ENCODE measurements around the gene FLT3LG. TPM values are rescaled to one million over a fixed set of nuclear protein-coding genes. Genes with fewer than 3 reads are reported as not detected.

FLT3LG gene
- total RNA-seq, 4 donors from 2014 or later: 1.00 to 4.0 (median 3.2) TPM; not detected in 1

GRCh38 chr19:49434907-49435583 is 39.0 kb upstream of the FLT3LG start:
- no peaks in the 10 kb centered on the region for H3K36me3 ChIP-seq
- peaks cover 100% of the 10 kb centered on the region for H3K27me3 ChIP-seq
- peaks cover 0 to 4% (median 0%) of the 10 kb centered on the region in 4 donors for H3K4me1 ChIP-seq
- DNase-seq: no peak
- TF ChIP-seq POLR2AphosphoS5 (IDR thresholded peaks at IDR 0.05) (no peak), EP300 (IDR thresholded peaks at IDR 0.05; ENCODE audit: low read depth) (no peak), POLR2A (IDR thresholded peaks at IDR 0.05) (no peak), CTCF (IDR thresholded peaks at IDR 0.05) (no peak)
- no peak overlapping the region for H3K4me3 ChIP-seq
- in situ Hi-C loops (cut with MboI; ENCODE audit: low pct_ligation_motif_present in 1 of 4, low pct_unique_long_range_greater_than_20kb in 1 of 4, low sequenced_read_pairs in 3 of 4): loop anchor here in 1 of 4 donors (5.0 kb wide), 1 partner anchor 43 kb away; no protein-coding TSS in a partner anchor
- 79 to 89% methylated on average over 13 to 18 of the region's 18 CpGs for WGBS, 2 donors (ENCODE audit: low coverage in 1 of 2)
- H3K9me3 ChIP-seq: no peaks in the 10 kb centered on the region
- no peak overlapping the region for H3K27ac ChIP-seq
- intact Hi-C loops (cut with DNase I; ENCODE audit: low total_unique reads): no loop called here

- no peak for DNase-seq
- Histone ChIP-seq H3K27me3 (peaks cover 100% of the 10 kb centered on the region), H3K9me3 (no peaks in the 10 kb centered on the region), H3K36me3 (no peaks in the 10 kb centered on the region), H3K4me3 (no peak overlapping the region), H3K27ac (no peak overlapping the region), H3K4me1 (peaks cover 0 to 4% (median 0%) of the 10 kb centered on the region in 4 donors)
- 73% methylated on average over 10 of the region's 10 CpGs; no CpG with 5 or more reads in 1 of the 2 donors for WGBS, 2 donors (ENCODE audit: low coverage in 1 of 2)
- no peak for TF ChIP-seq POLR2AphosphoS5 (IDR thresholded peaks at IDR 0.05)
- TF ChIP-seq CTCF (IDR thresholded peaks at IDR 0.05): no peak
- TF ChIP-seq EP300 (IDR thresholded peaks at IDR 0.05; ENCODE audit: low read depth): no peak
- no peak for TF ChIP-seq POLR2A (IDR thresholded peaks at IDR 0.05)
- intact Hi-C loops (cut with DNase I; ENCODE audit: low total_unique reads) (no loop called here), in situ Hi-C loops (cut with MboI; ENCODE audit: low pct_ligation_motif_present in 1 of 4, low pct_unique_long_range_greater_than_20kb in 1 of 4, low sequenced_read_pairs in 3 of 4) (loop anchor here in 1 of 4 donors (5.0 kb wide), 1 partner anchor 43 kb away; no protein-coding TSS in a partner anchor)
Observed at GRCh38 chr19:49435670-49436069, 38.3 kb upstream of the FLT3LG start.

- in situ Hi-C loops (cut with MboI; ENCODE audit: low pct_ligation_motif_present in 1 of 4, low pct_unique_long_range_greater_than_20kb in 1 of 4, low sequenced_read_pairs in 3 of 4) (loop anchor here in 1 of 4 donors (5.0 kb wide), 1 partner anchor 44 kb away; no protein-coding TSS in a partner anchor), intact Hi-C loops (cut with DNase I; ENCODE audit: low total_unique reads) (no loop called here)
- Histone ChIP-seq H3K4me3 (no peak overlapping the region), H3K27ac (no peak overlapping the region), H3K9me3 (no peaks in the 10 kb centered on the region), H3K27me3 (peaks cover 100% of the 10 kb centered on the region), H3K4me1 (peaks cover 0 to 4% (median under 1%) of the 10 kb centered on the region in 4 donors), H3K36me3 (no peaks in the 10 kb centered on the region)
- no peak for DNase-seq
- 21 to 27% methylated on average over 2 to 35 of the region's 42 CpGs for WGBS, 2 donors (ENCODE audit: low coverage in 1 of 2)
- TF ChIP-seq EP300 (IDR thresholded peaks at IDR 0.05; ENCODE audit: low read depth) (no peak), POLR2AphosphoS5 (IDR thresholded peaks at IDR 0.05) (no peak), CTCF (IDR thresholded peaks at IDR 0.05) (no peak), POLR2A (IDR thresholded peaks at IDR 0.05) (no peak)
Observed at GRCh38 chr19:49436381-49437017, 37.5 kb upstream of the FLT3LG start.

GRCh38 chr19:49437231-49437630 is 36.8 kb upstream of the FLT3LG start:
- peaks cover 100% of the 10 kb centered on the region for H3K27me3 ChIP-seq
- no peak overlapping the region for H3K27ac ChIP-seq
- TF ChIP-seq POLR2AphosphoS5 (IDR thresholded peaks at IDR 0.05) (no peak), CTCF (IDR thresholded peaks at IDR 0.05) (no peak), POLR2A (IDR thresholded peaks at IDR 0.05) (no peak), EP300 (IDR thresholded peaks at IDR 0.05; ENCODE audit: low read depth) (no peak)
- WGBS, 2 donors (ENCODE audit: low coverage in 1 of 2): 10 to 20% methylated on average over 2 to 8 of the region's 8 CpGs
- peaks cover 0 to 9% (median 4%) of the 10 kb centered on the region in 4 donors for H3K4me1 ChIP-seq
- H3K4me3 ChIP-seq: no peak overlapping the region
- H3K36me3 ChIP-seq: no peaks in the 10 kb centered on the region
- H3K9me3 ChIP-seq: no peaks in the 10 kb centered on the region
- no peak for DNase-seq
- intact Hi-C loops (cut with DNase I; ENCODE audit: low total_unique reads) (no loop called here), in situ Hi-C loops (cut with MboI; ENCODE audit: low pct_ligation_motif_present in 1 of 4, low pct_unique_long_range_greater_than_20kb in 1 of 4, low sequenced_read_pairs in 3 of 4) (loop anchor here in 1 of 4 donors (5.0 kb wide), 1 partner anchor 45 kb away; no protein-coding TSS in a partner anchor)

Measured in transverse colon (tissue), 4 donors.